Memory B cell (primary cell): ENCODE measurements around the gene C1orf50.

Source experiments
- ATAC-seq: fragments of 150-1000 bp; cut with Tn5 transposase; 2 replicates; pipeline ENCODE4 v1.10.0; 2021; ENCODE audit warnings: low read depth, mild to moderate bottlenecking, moderate library complexity
- DNase-seq, 2 donors: peaks; one replicate each; pipeline ENCODE4 v3.0.0; 2022; ENCODE audit warnings: low spot score in 2 of 2
- H3K27ac Mint-ChIP-seq: one replicate; pipeline ENCODE4 v1.8.0; 2022; ENCODE audit warnings: mild to moderate bottlenecking, moderate library complexity, mixed read lengths
- H3K27me3 Mint-ChIP-seq: one replicate; pipeline ENCODE4 v1.8.0; 2022; ENCODE audit warnings: mixed read lengths
- H3K36me3 Mint-ChIP-seq: one replicate; pipeline ENCODE4 v1.8.0; 2022; ENCODE audit warnings: mild to moderate bottlenecking, mixed read lengths
- H3K4me1 Mint-ChIP-seq: one replicate; pipeline ENCODE4 v1.8.0; 2022; ENCODE audit warnings: mixed read lengths
- H3K4me3 Mint-ChIP-seq: one replicate; pipeline ENCODE4 v1.8.0; 2022; ENCODE audit warnings: mild to moderate bottlenecking, moderate library complexity, mixed read lengths
- H3K9me3 Mint-ChIP-seq: one replicate; pipeline ENCODE4 v1.8.0; 2022; ENCODE audit warnings: mixed read lengths

Gene C1orf50

GRCh38 chr1:42735477-42736105 lies 31.5 kb upstream of the C1orf50 start:
- ATAC-seq (no peak), DNase-seq (no peak)
- Mint-ChIP-seq H3K36me3 (no peaks in the 10 kb centered on the region), H3K27me3 (no peaks in the 10 kb centered on the region), H3K9me3 (no peaks in the 10 kb centered on the region), H3K27ac (no peak overlapping the region), H3K4me1 (peaks cover 16% of the 10 kb centered on the region), H3K4me3 (no peak overlapping the region)

- DNase-seq (no peak), ATAC-seq (no peak)
- Mint-ChIP-seq H3K36me3 (no peaks in the 10 kb centered on the region), H3K27me3 (no peaks in the 10 kb centered on the region), H3K9me3 (no peaks in the 10 kb centered on the region), H3K4me3 (no peak overlapping the region), H3K4me1 (peaks cover 16% of the 10 kb centered on the region), H3K27ac (no peak overlapping the region)
Observed at GRCh38 chr1:42736152-42736551, 30.9 kb upstream of the C1orf50 start.

- DNase-seq (no peak), ATAC-seq (no peak)
- no peaks in the 10 kb centered on the region for H3K27me3 Mint-ChIP-seq
- H3K4me1 Mint-ChIP-seq = peaks cover 13% of the 10 kb centered on the region
- no peaks in the 10 kb centered on the region for H3K9me3 Mint-ChIP-seq
- no peak overlapping the region for H3K27ac Mint-ChIP-seq
- H3K36me3 Mint-ChIP-seq = no peaks in the 10 kb centered on the region
- no peak overlapping the region for H3K4me3 Mint-ChIP-seq
Observed at GRCh38 chr1:42736571-42737200, 30.4 kb upstream of the C1orf50 start.

- Mint-ChIP-seq H3K36me3 (no peaks in the 10 kb centered on the region), H3K4me1 (peaks cover 11% of the 10 kb centered on the region), H3K9me3 (no peaks in the 10 kb centered on the region), H3K27me3 (no peaks in the 10 kb centered on the region), H3K4me3 (peak overlapping the region; percentile 1), H3K27ac (peak overlapping the region; percentile 8)
- ATAC-seq = peak; percentile 65
- no peak for DNase-seq
Observed at GRCh38 chr1:42737257-42737656, 29.8 kb upstream of the C1orf50 start.

- no peaks in the 10 kb centered on the region for H3K36me3 Mint-ChIP-seq
- H3K27ac Mint-ChIP-seq = peak overlapping the region; percentile 8
- no peak overlapping the region for H3K4me3 Mint-ChIP-seq
- no peaks in the 10 kb centered on the region for H3K27me3 Mint-ChIP-seq
- ATAC-seq (no peak), DNase-seq (no peak)
- peaks cover 10% of the 10 kb centered on the region for H3K4me1 Mint-ChIP-seq
- no peaks in the 10 kb centered on the region for H3K9me3 Mint-ChIP-seq
Observed at GRCh38 chr1:42737986-42738677, 28.9 kb upstream of the C1orf50 start.

- no peaks in the 10 kb centered on the region for H3K9me3 Mint-ChIP-seq
Observed at GRCh38 chr1:42738678-42739226, 28.3 kb upstream of the C1orf50 start.

GRCh38 chr1:42739753-42740700 lies 27.0 kb upstream of the C1orf50 start, which contains the start of gene CLDN19:
CLDN19 (minus strand) TSS chr1:42740236; CDS start chr1:42740063, 173 bp downstream.
- Mint-ChIP-seq H3K27ac (no peak within 1 kb of the TSS), H3K9me3 (no peaks in the 10 kb centered on the region), H3K4me3 (no peak within 1 kb of the TSS), H3K36me3 (no peaks in the 10 kb centered on the region), H3K27me3 (peaks cover 1% of the 10 kb centered on the region), H3K4me1 (peaks cover 10% of the 10 kb centered on the region)
- DNase-seq = no peak
- ATAC-seq = no peak

More at GRCh38 chr1:42738678-42739226, 28.3 kb upstream of the C1orf50 start:
- no peak for DNase-seq
- H3K4me1 Mint-ChIP-seq = peaks cover 10% of the 10 kb centered on the region
- H3K36me3 Mint-ChIP-seq = no peaks in the 10 kb centered on the region
- peaks cover 1% of the 10 kb centered on the region for H3K27me3 Mint-ChIP-seq
- no peak for ATAC-seq
- H3K4me3 Mint-ChIP-seq = no peak overlapping the region
- H3K27ac Mint-ChIP-seq = no peak overlapping the region

GRCh38 chr1:42740851-42741580 lies 26.0 kb upstream of the C1orf50 start:
- ATAC-seq = no peak
- Mint-ChIP-seq H3K9me3 (no peaks in the 10 kb centered on the region), H3K4me1 (peaks cover 10% of the 10 kb centered on the region), H3K27me3 (peaks cover 1% of the 10 kb centered on the region), H3K27ac (no peak overlapping the region), H3K36me3 (no peaks in the 10 kb centered on the region), H3K4me3 (no peak overlapping the region)
- DNase-seq = no peak

GRCh38 chr1:42741706-42742105 lies 25.3 kb upstream of the C1orf50 start:
- no peaks in the 10 kb centered on the region for H3K9me3 Mint-ChIP-seq
- H3K27ac Mint-ChIP-seq = no peak overlapping the region

GRCh38 chr1:42742141-42742540 lies 24.9 kb upstream of the C1orf50 start:
- H3K36me3 Mint-ChIP-seq = no peaks in the 10 kb centered on the region
- no peak overlapping the region for H3K27ac Mint-ChIP-seq
- ATAC-seq (no peak), DNase-seq (no peak)
- H3K27me3 Mint-ChIP-seq = peaks cover 1% of the 10 kb centered on the region
- peaks cover 2% of the 10 kb centered on the region for H3K4me1 Mint-ChIP-seq
- no peaks in the 10 kb centered on the region for H3K9me3 Mint-ChIP-seq
- no peak overlapping the region for H3K4me3 Mint-ChIP-seq

More at GRCh38 chr1:42741706-42742105, 25.3 kb upstream of the C1orf50 start:
- Mint-ChIP-seq H3K36me3 (no peaks in the 10 kb centered on the region), H3K4me1 (peaks cover 7% of the 10 kb centered on the region), H3K27me3 (peaks cover 1% of the 10 kb centered on the region), H3K4me3 (no peak overlapping the region)
- no peak for ATAC-seq
- DNase-seq = no peak

GRCh38 chr1:42742617-42743316 lies 24.3 kb upstream of the C1orf50 start:
- no peaks in the 10 kb centered on the region for H3K9me3 Mint-ChIP-seq
- peaks cover 1% of the 10 kb centered on the region for H3K27me3 Mint-ChIP-seq
- peak overlapping the region; percentile 45 for H3K27ac Mint-ChIP-seq
- DNase-seq = no peak
- ATAC-seq = no peak
- no peaks in the 10 kb centered on the region for H3K4me1 Mint-ChIP-seq
- H3K4me3 Mint-ChIP-seq = no peak overlapping the region
- no peaks in the 10 kb centered on the region for H3K36me3 Mint-ChIP-seq

- H3K27ac Mint-ChIP-seq = peak overlapping the region; percentile 45
- no peak overlapping the region for H3K4me3 Mint-ChIP-seq
- ATAC-seq (no peak), DNase-seq (no peak)
- H3K27me3 Mint-ChIP-seq = peaks cover 1% of the 10 kb centered on the region
- H3K36me3 Mint-ChIP-seq = peaks cover 2% of the 10 kb centered on the region
- H3K9me3 Mint-ChIP-seq = no peaks in the 10 kb centered on the region
- no peaks in the 10 kb centered on the region for H3K4me1 Mint-ChIP-seq
Observed at GRCh38 chr1:42743317-42744147, 23.5 kb upstream of the C1orf50 start.
